Measurements from ENCODE around the gene ATP1A1. TPM values are rescaled to one million over a fixed set of nuclear protein-coding genes. Genes with fewer than 3 reads are reported as not detected.

Gene ATP1A1
- total RNA-seq, 1 donor from 2014 or later: 255 TPM

DNA sequence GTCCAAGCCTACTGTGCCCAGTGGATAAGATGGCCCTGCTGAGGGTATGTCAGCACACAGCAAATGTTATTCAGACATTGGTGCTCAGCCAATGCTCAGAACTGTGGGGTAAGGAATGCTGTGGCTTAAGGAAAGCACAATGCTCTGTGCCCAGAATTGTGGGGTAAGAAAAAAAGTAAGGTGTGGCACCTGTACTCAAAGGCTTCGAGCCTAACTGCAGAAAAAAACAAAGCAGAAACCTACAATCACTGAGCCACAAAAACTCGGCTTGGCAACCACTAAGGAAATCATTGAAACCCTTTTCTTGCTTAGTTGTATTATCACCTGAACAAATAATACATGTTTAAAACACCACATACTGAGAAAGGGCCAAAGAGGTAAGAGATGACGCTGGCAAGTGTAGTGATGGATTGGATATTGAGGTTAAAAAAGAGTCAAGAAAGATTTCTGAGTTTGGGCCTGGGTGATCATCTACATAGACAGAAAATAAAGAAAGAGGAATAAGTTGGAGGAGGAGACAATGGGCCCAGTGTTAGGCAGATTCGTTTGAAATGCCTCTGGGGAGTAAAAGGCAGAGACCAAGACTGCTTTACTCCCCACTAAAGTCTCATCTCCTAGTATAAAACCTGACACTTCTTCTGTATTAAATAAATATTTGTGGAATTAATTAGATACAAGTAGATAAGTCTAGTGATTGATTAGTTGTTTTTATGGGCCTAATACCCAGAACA lies 25.9 kb upstream of the ATP1A1 start:
- intact Hi-C loops (cut with DNase I): no loop called here
- Histone ChIP-seq H3K4me3 (no peak overlapping the region), H3K27me3 (no peaks in the 10 kb centered on the region), H3K9me3 (no peaks in the 10 kb centered on the region), H3K27ac (no peak overlapping the region), H3K36me3 (no peaks in the 10 kb centered on the region), H3K4me1 (no peaks in the 10 kb centered on the region)
- TF ChIP-seq, protein P1, sequence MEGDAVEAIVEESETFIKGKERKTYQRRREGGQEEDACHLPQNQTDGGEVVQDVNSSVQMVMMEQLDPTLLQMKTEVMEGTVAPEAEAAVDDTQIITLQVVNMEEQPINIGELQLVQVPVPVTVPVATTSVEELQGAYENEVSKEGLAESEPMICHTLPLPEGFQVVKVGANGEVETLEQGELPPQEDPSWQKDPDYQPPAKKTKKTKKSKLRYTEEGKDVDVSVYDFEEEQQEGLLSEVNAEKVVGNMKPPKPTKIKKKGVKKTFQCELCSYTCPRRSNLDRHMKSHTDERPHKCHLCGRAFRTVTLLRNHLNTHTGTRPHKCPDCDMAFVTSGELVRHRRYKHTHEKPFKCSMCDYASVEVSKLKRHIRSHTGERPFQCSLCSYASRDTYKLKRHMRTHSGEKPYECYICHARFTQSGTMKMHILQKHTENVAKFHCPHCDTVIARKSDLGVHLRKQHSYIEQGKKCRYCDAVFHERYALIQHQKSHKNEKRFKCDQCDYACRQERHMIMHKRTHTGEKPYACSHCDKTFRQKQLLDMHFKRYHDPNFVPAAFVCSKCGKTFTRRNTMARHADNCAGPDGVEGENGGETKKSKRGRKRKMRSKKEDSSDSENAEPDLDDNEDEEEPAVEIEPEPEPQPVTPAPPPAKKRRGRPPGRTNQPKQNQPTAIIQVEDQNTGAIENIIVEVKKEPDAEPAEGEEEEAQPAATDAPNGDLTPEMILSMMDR (IDR thresholded peaks at IDR 0.05): no peak
- no peak for DNase-seq (ENCODE audit: low spot score in 2 of 2)

GRCh38 chr1:116347696-116348095 lies 25.3 kb upstream of the ATP1A1 start:
- Histone ChIP-seq H3K4me1 (no peaks in the 10 kb centered on the region), H3K27me3 (no peaks in the 10 kb centered on the region), H3K27ac (no peak overlapping the region), H3K36me3 (no peaks in the 10 kb centered on the region), H3K4me3 (no peak overlapping the region), H3K9me3 (no peaks in the 10 kb centered on the region)
- intact Hi-C loops (cut with DNase I): no loop called here
- TF ChIP-seq, protein P1 (IDR thresholded peaks at IDR 0.05): no peak
- no peak for DNase-seq (ENCODE audit: low spot score in 2 of 2)

DNA sequence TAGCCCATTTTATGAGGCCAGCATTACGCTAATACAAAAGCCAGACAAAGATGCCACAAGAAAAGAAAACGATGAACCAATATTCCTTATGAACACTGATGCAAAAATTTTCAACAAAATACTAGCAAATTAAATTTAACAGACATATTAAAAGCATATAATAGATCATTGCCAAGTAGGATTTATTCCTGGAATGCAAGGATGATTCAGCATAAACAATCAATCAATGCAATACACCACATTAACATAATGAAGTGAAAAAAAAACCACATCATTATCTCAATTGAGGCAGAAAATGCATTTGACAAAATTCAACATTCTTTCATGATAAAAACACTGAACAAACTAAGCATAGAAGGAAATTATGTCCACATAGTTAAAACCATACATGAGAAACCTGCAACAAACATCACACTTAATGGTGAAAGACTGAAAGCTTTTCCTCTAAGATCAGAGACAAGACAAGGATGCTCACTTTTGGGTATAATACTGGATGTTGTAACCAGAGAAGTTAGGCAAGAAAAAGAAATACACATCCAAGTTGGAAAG lies 22.9 kb upstream of the ATP1A1 start:
- intact Hi-C loops (cut with DNase I): no loop called here

GRCh38 chr1:116351914-116352313 lies 21.1 kb upstream of the ATP1A1 start:
- Histone ChIP-seq H3K4me3 (no peak overlapping the region), H3K36me3 (no peaks in the 10 kb centered on the region), H3K4me1 (no peaks in the 10 kb centered on the region), H3K27me3 (no peaks in the 10 kb centered on the region), H3K9me3 (no peaks in the 10 kb centered on the region), H3K27ac (no peak overlapping the region)
- no peak for DNase-seq (ENCODE audit: low spot score in 2 of 2)
- TF ChIP-seq, protein P1 (IDR thresholded peaks at IDR 0.05): no peak
- intact Hi-C loops (cut with DNase I): no loop called here

More for the DNA sequence above, 22.9 kb upstream of the ATP1A1 start:
- no peak for DNase-seq (ENCODE audit: low spot score in 2 of 2)
- Histone ChIP-seq H3K27ac (no peak overlapping the region), H3K27me3 (no peaks in the 10 kb centered on the region), H3K36me3 (no peaks in the 10 kb centered on the region), H3K4me1 (no peaks in the 10 kb centered on the region), H3K4me3 (no peak overlapping the region), H3K9me3 (no peaks in the 10 kb centered on the region)
- TF ChIP-seq, protein P1 (IDR thresholded peaks at IDR 0.05): no peak

GRCh38 chr1:116352349-116352813 lies 20.7 kb upstream of the ATP1A1 start:
- TF ChIP-seq, protein P1 (IDR thresholded peaks at IDR 0.05): no peak
- DNase-seq (ENCODE audit: low spot score in 2 of 2): no peak
- Histone ChIP-seq H3K4me3 (no peak overlapping the region), H3K4me1 (no peaks in the 10 kb centered on the region), H3K27ac (no peak overlapping the region), H3K36me3 (no peaks in the 10 kb centered on the region), H3K27me3 (no peaks in the 10 kb centered on the region), H3K9me3 (no peaks in the 10 kb centered on the region)
- intact Hi-C loops (cut with DNase I): no loop called here
